ENCODE results near the gene RNLS.

Gene RNLS

DNA sequence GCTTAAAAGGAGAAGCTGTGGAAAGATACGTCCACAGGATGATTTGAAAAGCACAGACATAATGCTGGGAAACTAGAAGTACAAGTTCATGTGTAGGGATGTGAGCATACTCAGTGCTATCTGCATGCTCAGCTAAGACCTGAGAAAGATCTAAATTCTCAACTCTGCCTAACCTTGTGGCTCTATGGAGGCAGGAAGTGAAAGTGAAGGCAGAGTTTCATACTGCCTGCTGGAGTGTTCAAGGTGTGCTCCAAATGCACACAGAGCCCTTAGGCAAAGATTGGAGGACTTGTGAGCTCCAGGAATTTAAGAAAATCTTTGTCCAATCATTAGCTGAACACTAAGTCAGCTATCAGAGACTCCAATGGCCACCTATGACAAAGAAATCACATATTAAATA is 190.9 kb downstream of the RNLS start:
- Histone ChIP-seq H3K4me1 (ENCODE audit: control insufficient read depth, insufficient read depth, low read length) (peaks cover 11% of the 10 kb centered on the region), H3K9me3 (ENCODE audit: control insufficient read depth, insufficient read depth, low read depth, low read length) (no peaks in the 10 kb centered on the region), H3K36me3 (ENCODE audit: control insufficient read depth in 2 of 2, insufficient read depth in 1 of 2, low read length in 2 of 2) (no peaks in the 10 kb centered on the region), H3K27ac (ENCODE audit: extremely low read depth, low read depth, low read length) (no peak overlapping the region), H3K4me3 (ENCODE audit: low read depth, low read length) (no peak overlapping the region)
- TF ChIP-seq ZNF433 (tag by site-specific recombination; IDR thresholded peaks at IDR 0.05; ENCODE audit: low read depth) (no peak), ZNF621 (tag by site-specific recombination; IDR thresholded peaks at IDR 0.05) (no peak), WT1 (tag by site-specific recombination; IDR thresholded peaks at IDR 0.05) (no peak), ZNF248 (tag by site-specific recombination; IDR thresholded peaks at IDR 0.05) (no peak), ZNF350 (tag by site-specific recombination; IDR thresholded peaks at IDR 0.05) (no peak)
- TF ChIP-seq, protein P1, sequence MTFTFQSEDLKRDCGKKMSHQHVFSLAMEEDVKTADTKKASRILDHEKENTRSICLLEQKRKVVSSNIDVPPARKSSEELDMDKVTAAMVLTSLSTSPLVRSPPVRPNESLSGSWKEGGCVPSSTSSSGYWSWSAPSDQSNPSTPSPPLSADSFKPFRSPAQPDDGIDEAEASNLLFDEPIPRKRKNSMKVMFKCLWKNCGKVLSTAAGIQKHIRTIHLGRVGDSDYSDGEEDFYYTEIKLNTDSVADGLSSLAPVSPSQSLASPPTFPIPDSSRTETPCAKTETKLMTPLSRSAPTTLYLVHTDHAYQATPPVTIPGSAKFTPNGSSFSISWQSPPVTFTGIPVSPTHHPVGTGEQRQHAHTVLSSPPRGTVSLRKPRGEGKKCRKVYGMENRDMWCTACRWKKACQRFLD (tag by site-specific recombination; IDR thresholded peaks at IDR 0.05): no peak
- TF ChIP-seq, protein P2, sequence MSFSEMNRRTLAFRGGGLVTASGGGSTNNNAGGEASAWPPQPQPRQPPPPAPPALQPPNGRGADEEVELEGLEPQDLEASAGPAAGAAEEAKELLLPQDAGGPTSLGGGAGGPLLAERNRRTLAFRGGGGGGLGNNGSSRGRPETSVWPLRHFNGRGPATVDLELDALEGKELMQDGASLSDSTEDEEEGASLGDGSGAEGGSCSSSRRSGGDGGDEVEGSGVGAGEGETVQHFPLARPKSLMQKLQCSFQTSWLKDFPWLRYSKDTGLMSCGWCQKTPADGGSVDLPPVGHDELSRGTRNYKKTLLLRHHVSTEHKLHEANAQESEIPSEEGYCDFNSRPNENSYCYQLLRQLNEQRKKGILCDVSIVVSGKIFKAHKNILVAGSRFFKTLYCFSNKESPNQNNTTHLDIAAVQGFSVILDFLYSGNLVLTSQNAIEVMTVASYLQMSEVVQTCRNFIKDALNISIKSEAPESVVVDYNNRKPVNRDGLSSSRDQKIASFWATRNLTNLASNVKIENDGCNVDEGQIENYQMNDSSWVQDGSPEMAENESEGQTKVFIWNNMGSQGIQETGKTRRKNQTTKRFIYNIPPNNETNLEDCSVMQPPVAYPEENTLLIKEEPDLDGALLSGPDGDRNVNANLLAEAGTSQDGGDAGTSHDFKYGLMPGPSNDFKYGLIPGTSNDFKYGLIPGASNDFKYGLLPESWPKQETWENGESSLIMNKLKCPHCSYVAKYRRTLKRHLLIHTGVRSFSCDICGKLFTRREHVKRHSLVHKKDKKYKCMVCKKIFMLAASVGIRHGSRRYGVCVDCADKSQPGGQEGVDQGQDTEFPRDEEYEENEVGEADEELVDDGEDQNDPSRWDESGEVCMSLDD (tag by site-specific recombination; IDR thresholded peaks at IDR 0.05): no peak
- TF ChIP-seq, protein P3, sequence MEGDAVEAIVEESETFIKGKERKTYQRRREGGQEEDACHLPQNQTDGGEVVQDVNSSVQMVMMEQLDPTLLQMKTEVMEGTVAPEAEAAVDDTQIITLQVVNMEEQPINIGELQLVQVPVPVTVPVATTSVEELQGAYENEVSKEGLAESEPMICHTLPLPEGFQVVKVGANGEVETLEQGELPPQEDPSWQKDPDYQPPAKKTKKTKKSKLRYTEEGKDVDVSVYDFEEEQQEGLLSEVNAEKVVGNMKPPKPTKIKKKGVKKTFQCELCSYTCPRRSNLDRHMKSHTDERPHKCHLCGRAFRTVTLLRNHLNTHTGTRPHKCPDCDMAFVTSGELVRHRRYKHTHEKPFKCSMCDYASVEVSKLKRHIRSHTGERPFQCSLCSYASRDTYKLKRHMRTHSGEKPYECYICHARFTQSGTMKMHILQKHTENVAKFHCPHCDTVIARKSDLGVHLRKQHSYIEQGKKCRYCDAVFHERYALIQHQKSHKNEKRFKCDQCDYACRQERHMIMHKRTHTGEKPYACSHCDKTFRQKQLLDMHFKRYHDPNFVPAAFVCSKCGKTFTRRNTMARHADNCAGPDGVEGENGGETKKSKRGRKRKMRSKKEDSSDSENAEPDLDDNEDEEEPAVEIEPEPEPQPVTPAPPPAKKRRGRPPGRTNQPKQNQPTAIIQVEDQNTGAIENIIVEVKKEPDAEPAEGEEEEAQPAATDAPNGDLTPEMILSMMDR (tag by site-specific recombination; IDR thresholded peaks at IDR 0.05): no peak
- CTCF ChIA-PET: interaction anchor here (0.9 to 1.3 kb wide), 4 partner anchors 10 to 277 kb away, joined by 3 to 4 read pairs (median 4); no protein-coding TSS in a partner anchor
- POLR2A ChIA-PET: no interaction called here

DNA sequence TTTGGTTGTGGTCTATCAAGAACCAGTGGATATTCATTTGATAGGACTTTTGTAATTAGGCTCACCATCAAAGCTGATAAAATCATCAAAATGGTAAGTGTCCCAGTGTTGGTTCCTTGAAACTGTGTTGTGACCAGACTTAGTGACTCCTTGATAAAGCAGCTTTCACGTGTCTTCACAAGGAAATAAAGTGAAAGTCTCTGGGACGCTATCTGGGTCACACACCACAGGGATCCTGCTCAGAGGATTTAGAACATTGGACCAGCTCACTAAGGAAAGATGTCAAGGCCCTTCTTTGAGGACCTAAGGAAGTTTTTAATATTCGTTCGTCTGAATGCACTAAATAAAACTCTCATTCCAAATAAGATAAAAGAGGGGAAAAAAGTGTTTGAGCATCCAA is 193.1 kb downstream of the RNLS start:
- H3K36me3 ChIP-seq (ENCODE audit: control insufficient read depth in 2 of 2, insufficient read depth in 1 of 2, low read length in 2 of 2): no peaks in the 10 kb centered on the region
- TF ChIP-seq ZNF660 (tag by site-specific recombination; IDR thresholded peaks at IDR 0.05): no peak
- TF ChIP-seq, protein P4, sequence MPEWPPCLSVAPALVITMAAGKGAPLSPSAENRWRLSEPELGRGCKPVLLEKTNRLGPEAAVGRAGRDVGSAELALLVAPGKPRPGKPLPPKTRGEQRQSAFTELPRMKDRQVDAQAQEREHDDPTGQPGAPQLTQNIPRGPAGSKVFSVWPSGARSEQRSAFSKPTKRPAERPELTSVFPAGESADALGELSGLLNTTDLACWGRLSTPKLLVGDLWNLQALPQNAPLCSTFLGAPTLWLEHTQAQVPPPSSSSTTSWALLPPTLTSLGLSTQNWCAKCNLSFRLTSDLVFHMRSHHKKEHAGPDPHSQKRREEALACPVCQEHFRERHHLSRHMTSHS (tag by site-specific recombination; IDR thresholded peaks at IDR 0.05): no peak
- no peak for TF ChIP-seq ZNF510 (tag by site-specific recombination; IDR thresholded peaks at IDR 0.05; ENCODE audit: insufficient replicate concordance)
- TF ChIP-seq PRDM1 (tag by site-specific recombination; IDR thresholded peaks at IDR 0.05): no peak
- TF ChIP-seq YY2 (tag by site-specific recombination; IDR thresholded peaks at IDR 0.05): no peak
- TF ChIP-seq ZNF155 (tag by site-specific recombination; IDR thresholded peaks at IDR 0.05): no peak
- no peak for TF ChIP-seq ZSCAN16 (tag by site-specific recombination; IDR thresholded peaks at IDR 0.05)
- no peak for TF ChIP-seq ZBTB1 (tag by site-specific recombination; IDR thresholded peaks at IDR 0.05)
- TF ChIP-seq SETDB1 (IDR thresholded peaks at IDR 0.05; ENCODE audit: insufficient read length, low read length): no peak
- no peak for TF ChIP-seq TRIM28 (IDR thresholded peaks at IDR 0.05; ENCODE audit: borderline replicate concordance, low read length)
- TF ChIP-seq, protein P5, sequence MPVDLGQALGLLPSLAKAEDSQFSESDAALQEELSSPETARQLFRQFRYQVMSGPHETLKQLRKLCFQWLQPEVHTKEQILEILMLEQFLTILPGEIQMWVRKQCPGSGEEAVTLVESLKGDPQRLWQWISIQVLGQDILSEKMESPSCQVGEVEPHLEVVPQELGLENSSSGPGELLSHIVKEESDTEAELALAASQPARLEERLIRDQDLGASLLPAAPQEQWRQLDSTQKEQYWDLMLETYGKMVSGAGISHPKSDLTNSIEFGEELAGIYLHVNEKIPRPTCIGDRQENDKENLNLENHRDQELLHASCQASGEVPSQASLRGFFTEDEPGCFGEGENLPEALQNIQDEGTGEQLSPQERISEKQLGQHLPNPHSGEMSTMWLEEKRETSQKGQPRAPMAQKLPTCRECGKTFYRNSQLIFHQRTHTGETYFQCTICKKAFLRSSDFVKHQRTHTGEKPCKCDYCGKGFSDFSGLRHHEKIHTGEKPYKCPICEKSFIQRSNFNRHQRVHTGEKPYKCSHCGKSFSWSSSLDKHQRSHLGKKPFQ (tag by site-specific recombination; IDR thresholded peaks at IDR 0.05): no peak
- no peak for TF ChIP-seq SCRT1 (tag by site-specific recombination; IDR thresholded peaks at IDR 0.05; ENCODE audit: borderline replicate concordance)
- TF ChIP-seq SP3 (tag by site-specific recombination; IDR thresholded peaks at IDR 0.05): no peak
- no peak for TF ChIP-seq ZNF138 (tag by site-specific recombination; IDR thresholded peaks at IDR 0.05; ENCODE audit: borderline replicate concordance)
- POLR2A ChIA-PET: interaction anchor here (1.3 kb wide), 1 partner anchor 528 kb away, joined by 4 read pairs; no protein-coding TSS in a partner anchor
- H3K27ac ChIP-seq (ENCODE audit: extremely low read depth, low read depth, low read length): no peak overlapping the region
- peaks cover 27% of the 10 kb centered on the region for H3K4me1 ChIP-seq (ENCODE audit: control insufficient read depth, insufficient read depth, low read length)
- no peak overlapping the region for H3K4me3 ChIP-seq (ENCODE audit: low read depth, low read length)
- CTCF ChIA-PET: interaction anchor here (0.6 to 3.1 kb wide), 24 partner anchors 9 to 539 kb away, joined by 3 to 26 read pairs (median 3); no protein-coding TSS in a partner anchor
- no peaks in the 10 kb centered on the region for H3K9me3 ChIP-seq (ENCODE audit: control insufficient read depth, insufficient read depth, low read depth, low read length)
